Activated CD4-positive, alpha-beta T cell treated with anti-CD3 and anti-CD28 coated beads, Interleukin-2, amount 50 U/mL, for 48 hours (primary cell): Measurements from ENCODE around the gene ABCA3.

Experiments used
- DNase-seq, 2 experiments: peaks; one replicate each; pipeline ENCODE4 v3.0.0-alpha.2; 2020

ABCA3 gene

GRCh38 chr16:2232094-2232990, 108.2 kb downstream of the ABCA3 start:
- DNase-seq, result no peak

GRCh38 chr16:2231016-2231931, 109.3 kb downstream of the ABCA3 start:
- no peak for DNase-seq

DNA sequence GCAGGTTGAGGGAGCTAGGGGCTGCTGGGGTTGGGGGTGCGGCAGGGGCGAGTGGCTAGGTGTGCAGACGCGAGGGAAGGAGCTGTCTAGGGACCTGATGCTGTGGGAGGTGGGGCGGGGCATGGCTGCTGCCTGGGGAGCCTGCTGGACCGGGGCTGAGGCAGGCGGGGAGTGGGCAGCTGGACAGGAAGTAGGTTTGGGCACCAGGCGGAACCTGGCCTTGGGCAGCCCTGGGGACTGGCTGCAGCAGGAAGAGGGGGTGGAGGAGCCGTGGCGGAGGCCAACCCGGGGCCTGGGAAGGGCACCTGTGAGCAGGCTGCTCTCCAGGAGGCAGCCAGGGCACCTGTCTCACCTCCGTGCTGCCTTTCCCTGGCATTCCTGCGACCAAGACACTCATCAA, 110.2 kb downstream of the ABCA3 start:
- DNase-seq, result no peak

GRCh38 chr16:2229632-2230250, 110.8 kb downstream of the ABCA3 start:
- no peak for DNase-seq

- DNase-seq, result no peak
Measured at GRCh38 chr16:2229091-2229490, 111.4 kb downstream of the ABCA3 start.

GRCh38 chr16:2228161-2228824, 112.2 kb downstream of the ABCA3 start:
- DNase-seq, result no peak

DNA sequence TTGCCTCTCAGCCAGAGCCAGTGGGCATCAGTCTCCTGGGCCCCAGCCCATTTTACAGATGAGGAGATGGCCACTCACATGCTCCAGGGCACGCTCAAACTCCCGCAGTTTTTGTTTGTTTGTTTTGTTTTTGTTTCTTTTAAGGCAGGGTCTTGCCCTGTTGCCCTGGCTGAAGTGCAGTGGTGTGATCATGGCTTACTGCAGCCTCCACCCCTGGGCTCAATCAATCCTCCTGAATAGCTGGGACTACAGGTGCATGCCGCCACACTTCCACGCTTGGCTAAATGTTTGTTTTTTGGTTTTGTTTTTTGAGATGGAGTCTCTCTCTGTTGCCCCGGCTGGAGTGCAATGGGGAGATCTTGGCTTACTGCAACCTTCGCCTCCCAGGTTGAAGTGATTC, 113.6 kb downstream of the ABCA3 start:
- DNase-seq, result no peak

DNA sequence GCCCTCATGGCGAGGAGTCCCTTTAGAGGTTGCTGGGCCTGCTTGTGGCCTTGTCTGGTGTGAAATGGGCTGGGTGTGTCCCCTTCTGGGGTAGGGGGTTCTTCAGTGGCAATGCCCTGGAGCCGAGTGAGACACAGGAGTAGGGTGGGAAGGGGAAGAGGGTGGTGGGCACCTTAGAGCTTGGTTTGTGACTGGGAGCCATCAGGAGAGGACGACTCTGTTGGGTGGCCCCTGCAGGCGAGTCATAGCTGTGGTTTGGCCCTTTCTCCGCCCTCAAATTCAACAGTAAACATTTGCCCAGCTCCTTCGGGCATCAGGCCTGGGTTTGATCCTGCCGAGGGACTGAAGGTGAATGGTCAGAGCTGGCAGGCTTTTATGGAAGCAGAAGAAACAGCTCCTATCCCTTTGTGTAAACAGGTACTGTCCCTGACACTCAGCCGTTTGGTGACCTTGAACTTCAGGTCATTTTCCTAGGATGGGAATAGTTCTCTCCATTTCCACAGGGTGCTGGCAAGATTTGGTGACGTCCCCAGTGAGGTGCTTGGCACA, 114.2 kb downstream of the ABCA3 start:
- DNase-seq, result no peak
